K562 (cell line): Measurements from ENCODE around the gene CNNM3. TPM values are rescaled to one million over a fixed set of nuclear protein-coding genes. Genes with fewer than 3 reads are reported as not detected.
A peak's percentile ranks its signal among the peaks of the same experiment; 100 is the strongest.

Experiments used
- ATAC-seq: fragments of 200-7000 bp; cut with Tn5 transposase; 3 replicates; pipeline ENCODE4 v1.9.1; 2020; ENCODE audit warnings: moderate library complexity
- BruUV-seq: library from RNA; stranded (reverse); fragments of 400-500 nt; replicated peaks from 2 replicates; lab custom pipeline; 2021; lab: Mats Ljungman, UMichigan
- CTCF ChIA-PET: fragments of 300-600 bp; formaldehyde crosslinking; extraction: SDS; loops from one replicate; lab custom pipeline; 2021; ENCODE audit warnings: low intra/inter-chr PET ratio; lab: Yijun Ruan, JAX
- POLR2A ChIA-PET: fragments of 300-600, 350-650 bp; sonication (Branson Sonifier 250); formaldehyde crosslinking; extraction: SDS; loops from one replicate; lab custom pipeline; 2021; ENCODE audit warnings: antibody characterized with exemption, inconsistent platforms; lab: Yijun Ruan, JAX
- DNase-seq, 4 experiments: peaks; one replicate each; pipeline versions ENCODE4 v3.0.0 to v3.0.0-alpha.2; 2011 to 2018; ENCODE audit warnings: low spot score in 3 of 4, mixed read lengths in 3 of 4; ENCODE audit errors: extremely low read depth in 1 of 4
- FAIRE-seq: peaks from 2 replicates; lab custom pipeline; 2011; peaks lifted over from hg19 to GRCh38; lab: Jason Lieb, UNC
- H2AFZ ChIP-seq: 2 replicates; pipeline ENCODE4 v1.6.0; 2011; ENCODE audit warnings: low read depth, low read length, control low read depth, inconsistent platforms
- H3K27ac ChIP-seq: fragments of 200-600 bp; 3 replicates; pipeline ENCODE4 v1.8.0; 2011; ENCODE audit warnings: low read depth, mild to moderate bottlenecking, control low read depth, inconsistent platforms, low read length, moderate library complexity, mixed read lengths; ENCODE audit errors: extremely low read depth
- H3K27me3 ChIP-seq, 2 experiments: fragments of 300-600 bp in 1 of 2; 2 replicates in 1 of 2; 3 replicates in 1 of 2; pipeline versions ENCODE4 v1.6.0 to v1.8.0; 2011; ENCODE audit warnings: inconsistent platforms in 2 of 2, low read length in 2 of 2, mild to moderate bottlenecking in 1 of 2, mixed read lengths in 1 of 2, moderate library complexity in 1 of 2; ENCODE audit not compliant: control insufficient read depth in 2 of 2, insufficient read depth in 2 of 2
- H3K36me3 ChIP-seq: fragments of 300-600 bp; 3 replicates; pipeline ENCODE4 v1.8.0; 2011; ENCODE audit warnings: mild to moderate bottlenecking, low read length, inconsistent platforms; ENCODE audit not compliant: control insufficient read depth, insufficient read depth
- H3K4me1 ChIP-seq, 2 experiments: fragments of 200-600 bp in 1 of 2; replicated peaks in 1 of 2; 2 replicates in 1 of 2; 3 replicates in 1 of 2; pipeline versions ENCODE4 v1.5.1 to v1.8.0; 2011; ENCODE audit warnings: inconsistent platforms in 2 of 2, low read length in 2 of 2, mild to moderate bottlenecking in 1 of 2, mixed read lengths in 1 of 2, moderate library complexity in 1 of 2; ENCODE audit not compliant: control insufficient read depth in 2 of 2, insufficient read depth in 2 of 2
- H3K4me2 ChIP-seq: 2 replicates; pipeline ENCODE4 v1.6.1; 2011; ENCODE audit warnings: low read length, control low read depth, inconsistent platforms, mixed read lengths; ENCODE audit not compliant: insufficient read depth
- H3K4me3 ChIP-seq: fragments of 200-600 bp; sonication (generic), shearing (Covaris generic); 2 replicates; pipeline ENCODE4 v1.5.1; 2016; ENCODE audit warnings: control low read depth, inconsistent platforms
- H3K79me2 ChIP-seq: fragments of 200-600 bp; 3 replicates; pipeline ENCODE4 v1.8.0; 2011; ENCODE audit warnings: low read length, inconsistent platforms; ENCODE audit not compliant: control insufficient read depth, insufficient read depth
- H3K9ac ChIP-seq, 2 experiments: 2 replicates each; pipeline versions ENCODE4 v1.6.0 to v1.6.1; 2011; ENCODE audit warnings: low read depth in 2 of 2, low read length in 2 of 2, control low read depth in 1 of 2, inconsistent platforms in 1 of 2, mild to moderate bottlenecking in 1 of 2, mixed read lengths in 1 of 2; ENCODE audit not compliant: insufficient read depth in 1 of 2
- H3K9me1 ChIP-seq: one replicate; pipeline ENCODE4 v1.6.0; 2011; ENCODE audit warnings: inconsistent platforms, mild to moderate bottlenecking, low read length, moderate library complexity; ENCODE audit not compliant: control insufficient read depth, insufficient read depth
- H3K9me3 ChIP-seq: replicated peaks from 2 replicates; pipeline ENCODE4 v1.5.1; 2011; ENCODE audit warnings: low read depth, low read length, inconsistent platforms; ENCODE audit not compliant: control insufficient read depth, insufficient read depth
- H4K20me1 ChIP-seq: replicated peaks from 2 replicates; pipeline ENCODE4 v1.6.1; 2011; ENCODE audit warnings: low read length, inconsistent platforms, mixed read lengths; ENCODE audit not compliant: control insufficient read depth, insufficient read depth
- ARID2 ChIP-seq: fragments of 450-650 bp; IDR thresholded peaks from 2 replicates; pipeline ENCODE4 v1.6.1; 2017; ENCODE audit warnings: antibody characterized with exemption, mild to moderate bottlenecking
- MCM5 ChIP-seq: fragments of 450-650 bp; IDR thresholded peaks from 2 replicates; pipeline ENCODE4 v1.6.1; 2016; ENCODE audit warnings: low read depth
- MYNN ChIP-seq, 2 experiments: sonication (generic); formaldehyde crosslinking in 1 of 2; IDR thresholded peaks; 2 replicates each; pipeline versions ENCODE4 v1.5.0 to v1.6.1; 2016 to 2020; ENCODE audit warnings: antibody characterized with exemption in 1 of 2, missing genetic modification reagents in 1 of 2
- NCOA1 ChIP-seq: fragments of 450-650 bp; IDR thresholded peaks from 2 replicates; pipeline ENCODE4 v1.6.1; 2016; ENCODE audit warnings: low read depth
- POLR2G ChIP-seq: fragments of 200-400 bp; formaldehyde crosslinking; IDR thresholded peaks from 2 replicates; pipeline ENCODE4 v1.6.1; 2017; ENCODE audit warnings: low read depth, mild to moderate bottlenecking, antibody characterized with exemption, low read length, moderate library complexity
- PTBP1 ChIP-seq: fragments of 200-400 bp; formaldehyde crosslinking; IDR thresholded peaks from 2 replicates; pipeline ENCODE4 v1.6.1; 2017; ENCODE audit warnings: low read depth, low read length
- RBFOX2 ChIP-seq: fragments of 200-400 bp; formaldehyde crosslinking; IDR thresholded peaks from 2 replicates; pipeline ENCODE4 v1.6.1; 2017; ENCODE audit warnings: low read depth, mild to moderate bottlenecking, low read length, moderate library complexity
- RBM17 ChIP-seq: fragments of 200-400 bp; formaldehyde crosslinking; IDR thresholded peaks from 2 replicates; pipeline ENCODE4 v1.6.1; 2017; ENCODE audit warnings: low read depth, mild to moderate bottlenecking, low read length, borderline replicate concordance
- RBM22 ChIP-seq: fragments of 200-400 bp; formaldehyde crosslinking; IDR thresholded peaks from 2 replicates; pipeline ENCODE4 v1.6.1; 2018; ENCODE audit warnings: low read length, low read depth; ENCODE audit not compliant: poor library complexity, severe bottlenecking
- STAT5A ChIP-seq: IDR thresholded peaks from 2 replicates; pipeline ENCODE4 v1.6.1; 2012; ENCODE audit warnings: low read length, inconsistent platforms, borderline replicate concordance
- ZBTB33 ChIP-seq: sonication (generic); formaldehyde crosslinking; IDR thresholded peaks from 2 replicates; pipeline ENCODE4 v1.8.1; 2023; ENCODE audit warnings: mild to moderate bottlenecking, missing genetic modification reagents
- ZNF253 ChIP-seq: fragments of 250-450 bp; sonication (Bioruptor Pico); conservative IDR thresholded peaks from 2 replicates; pipeline ENCODE4 v1.6.1; 2021; ENCODE audit warnings: mild to moderate bottlenecking
- ZNF282 ChIP-seq: sonication (generic); formaldehyde crosslinking; IDR thresholded peaks from 2 replicates; pipeline ENCODE4 v1.8.1; 2023; ENCODE audit warnings: missing genetic modification reagents
- WGBS: fragments of 100-300 bp; shearing (Covaris generic); methylation state at CpG from one replicate; pipeline ENCODE4 v1.1.6; 2016; ENCODE audit warnings: low coverage, mixed read lengths; ENCODE audit not compliant: insufficient coverage; ENCODE audit errors: missing lambda C conversion rate; 5-methylcytosine and 5-hydroxymethylcytosine counted together
- in situ Hi-C: fragments of 300-500 bp; cut with MboI; formaldehyde crosslinking; loops from 4 replicates; pipeline ENCODE4 v1.15.0; 2018; ENCODE audit warnings: inconsistent platforms, mixed read lengths
- intact Hi-C: fragments of 100-400 bp; cut with micrococcal nuclease; formaldehyde crosslinking; loops from 2 replicates; pipeline ENCODE4 v1.14.2; 2022
- polyA plus RNA-seq, 8 experiments: library from polyadenylated mRNA; depleted of rRNA in 4 of 8; stranded (reverse) in 5 of 8; unstranded in 3 of 8; fragments of >200 nt; fragmentation: Nextera tagmentation in 2 of 8; fragmentation: Illumina TruSeq in 1 of 8; extraction: Ambion mirVana in 2 of 8; extraction: Trizol in 1 of 8; gene quantifications; 2 replicates each; pipeline versions ENCODE4 v1.2.1 to v1.2.3, GENCODE V29; 2011 to 2014; ENCODE audit warnings: inconsistent platforms in 1 of 8, missing spikeins in 1 of 8
- total RNA-seq, 7 experiments: library from RNA; depleted of rRNA in 6 of 7; stranded (reverse); fragments of >200 nt in 6 of 7; fragmentation: Illumina TruSeq in 2 of 7; extraction: Trizol in 2 of 7; gene quantifications; 2 replicates each; pipeline versions ENCODE4 v1.2.1 to v1.2.3, GENCODE V29; 2011 to 2021; ENCODE audit warnings: low replicate concordance in 1 of 7

Gene CNNM3
- total and polyA plus RNA-seq, 9 of the 15 experiments (the other 6 are each of a cell fraction or from before 2014, with no cell fraction given), result 1.4 to 16.9 (median 6.5) TPM

GRCh38 chr2:96877631-96878092, 61.6 kb downstream of the CNNM3 start:
- Histone ChIP-seq H3K9me3 (no peaks in the 10 kb centered on the region), H3K9ac (peak overlapping the region in 1 of 2 experiments; percentile 55; a peak in 1 of 4 replicates), H2AFZ (no peak overlapping the region), H3K27me3 (no peaks in the 10 kb centered on the region), H3K4me3 (no peak overlapping the region), H3K27ac (no peak overlapping the region), H3K79me2 (peaks cover 6% of the 10 kb centered on the region; the same call in 2 of the 3 replicates), H4K20me1 (no peaks in the 10 kb centered on the region), H3K9me1 (peaks cover 4% of the 10 kb centered on the region), H3K36me3 (peaks cover 23% of the 10 kb centered on the region; the same call in 2 of the 3 replicates), H3K4me1 (peaks cover 45 to 95% of the 10 kb centered on the region in 2 experiments), H3K4me2 (no peak overlapping the region)
- FAIRE-seq (no peak), DNase-seq (no peak), ATAC-seq (no peak)
- TF ChIP-seq RBM17 (no peak), ARID2 (no peak), ZNF253 (no peak), PTBP1 (0 out of 2 replicates have a peak, but pooled peaks have one; percentile 15), POLR2G (peak; percentile 74), RBM22 (peak; percentile 76), ZNF282 (no peak), STAT5A (no peak), NCOA1 (no peak), MCM5 (no peak), RBFOX2 (peak; percentile 52), MYNN (IDR thresholded peaks at IDR 0.05) (peak; percentile 19; the same call in 1 of the 2 replicates), MYNN (CRISPR knock-in tag; IDR thresholded peaks at IDR 0.05) (no peak), ZBTB33 (CRISPR knock-in tag) (peak; percentile 94)
- no TSS peak for BruUV-seq
- ChIA-PET CTCF (no interaction called here), POLR2A (interaction anchor here (0.7 to 11.3 kb wide), 5 partner anchors 7 to 108 kb away, joined by 3 to 112 read pairs (median 5); no protein-coding TSS in a partner anchor)
- 87% methylated on average over 10 of the region's 15 CpGs for WGBS
- in situ Hi-C loops, result no loop called here
- intact Hi-C loops, result no loop called here
